HL-60 (cell line): ENCODE measurements around the gene ABCA8.
"Not testable (repeated sequence)": the region's sequence is repeated elsewhere in the genome, so short reads cannot be mapped to it uniquely, and the experiment has no call there.

Source experiments
- DNase-seq, 2 experiments: peaks; one replicate each; pipeline ENCODE4 v3.0.0-alpha.2; 2010 to 2020; ENCODE audit warnings: low read depth in 1 of 2, low spot score in 1 of 2
- H3K27ac ChIP-seq: fragments of 250-450 bp; sonication (Bioruptor Pico); replicated peaks from 2 replicates; pipeline ENCODE4 v1.5.1; 2020; ENCODE audit warnings: mild to moderate bottlenecking, moderate library complexity
- H3K27me3 ChIP-seq: fragments of 250-450 bp; sonication (Bioruptor Pico); 2 replicates; pipeline ENCODE4 v1.5.1; 2021; ENCODE audit warnings: mild to moderate bottlenecking, moderate library complexity; ENCODE audit not compliant: insufficient read depth, poor library complexity, severe bottlenecking
- H3K4me3 ChIP-seq: replicated peaks from 2 replicates; pipeline ENCODE4 v1.5.1; 2011; ENCODE audit warnings: mild to moderate bottlenecking, control low read depth, low read length; ENCODE audit not compliant: insufficient read depth
- CTCF ChIP-seq: IDR thresholded peaks from one replicate; pipeline ENCODE4 v1.5.1; 2011; ENCODE audit warnings: low read length, control low read depth, inconsistent platforms; ENCODE audit not compliant: insufficient read depth
- GABPA ChIP-seq: IDR thresholded peaks from 2 replicates; pipeline ENCODE4 v1.6.1; 2012; ENCODE audit warnings: low read depth
- POLR2AphosphoS5 ChIP-seq: IDR thresholded peaks from 2 replicates; pipeline ENCODE4 v1.6.1; 2012; ENCODE audit warnings: low read depth
- REST ChIP-seq: IDR thresholded peaks from 2 replicates; pipeline ENCODE4 v1.6.1; 2012; ENCODE audit warnings: low read depth; ENCODE audit not compliant: insufficient replicate concordance
- SPI1 ChIP-seq: IDR thresholded peaks from 2 replicates; pipeline ENCODE4 v1.6.1; 2012; ENCODE audit warnings: low read depth, mild to moderate bottlenecking, borderline replicate concordance

ABCA8 gene

GRCh38 chr17:68954146-68954896, 871 bp downstream of the ABCA8 start:
- Histone ChIP-seq H3K27me3 (no peaks in the 10 kb centered on the region), H3K4me3 (no peak overlapping the region), H3K27ac (no peak overlapping the region)
- TF ChIP-seq CTCF (no peak), GABPA (no peak), SPI1 (no peak), REST (no peak), POLR2AphosphoS5 (no peak)
- DNase-seq: no peak

DNA sequence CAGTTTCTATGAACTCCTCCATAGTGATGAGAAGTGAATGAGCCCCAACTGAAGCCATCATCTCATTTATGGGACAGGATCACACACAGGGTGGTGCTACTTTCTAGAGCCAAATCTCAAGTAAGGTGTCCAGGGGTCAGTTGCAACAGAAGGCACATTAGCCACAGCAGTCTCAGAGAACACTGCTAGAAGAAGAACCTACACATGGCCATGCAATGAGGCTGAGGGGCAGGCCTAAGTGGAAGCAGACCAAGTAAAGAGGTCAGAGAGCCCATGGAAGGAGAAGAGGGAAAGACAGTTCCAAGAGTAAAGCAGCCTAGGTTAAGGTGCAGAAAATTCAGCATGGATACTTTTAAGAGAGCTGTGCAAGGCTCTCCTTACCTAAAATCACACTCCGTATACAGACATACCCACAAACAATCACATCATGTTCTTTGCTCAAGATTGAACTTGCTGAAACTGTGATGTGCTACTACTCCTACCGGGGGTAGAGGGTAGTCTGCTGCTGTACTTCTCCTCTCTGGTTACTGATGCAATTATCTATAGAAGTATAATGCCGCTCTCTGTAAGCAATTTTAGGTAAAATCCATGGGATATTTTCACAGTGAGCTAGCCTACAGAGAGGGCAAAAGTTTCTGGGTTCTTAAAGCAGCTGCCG, 1.7 kb downstream of the ABCA8 start:
- Histone ChIP-seq H3K4me3 (no peak overlapping the region), H3K27ac (no peak overlapping the region), H3K27me3 (no peaks in the 10 kb centered on the region)
- DNase-seq: no peak
- TF ChIP-seq GABPA (no peak), REST (no peak), POLR2AphosphoS5 (no peak), CTCF (no peak), SPI1 (no peak)

GRCh38 chr17:68950725-68951124, 4.5 kb downstream of the ABCA8 start:
- H3K27me3 ChIP-seq: no peaks in the 10 kb centered on the region
- no peak for DNase-seq
- H3K27ac ChIP-seq: no peak overlapping the region
- TF ChIP-seq REST: no peak
- H3K4me3 ChIP-seq: no peak overlapping the region

DNA sequence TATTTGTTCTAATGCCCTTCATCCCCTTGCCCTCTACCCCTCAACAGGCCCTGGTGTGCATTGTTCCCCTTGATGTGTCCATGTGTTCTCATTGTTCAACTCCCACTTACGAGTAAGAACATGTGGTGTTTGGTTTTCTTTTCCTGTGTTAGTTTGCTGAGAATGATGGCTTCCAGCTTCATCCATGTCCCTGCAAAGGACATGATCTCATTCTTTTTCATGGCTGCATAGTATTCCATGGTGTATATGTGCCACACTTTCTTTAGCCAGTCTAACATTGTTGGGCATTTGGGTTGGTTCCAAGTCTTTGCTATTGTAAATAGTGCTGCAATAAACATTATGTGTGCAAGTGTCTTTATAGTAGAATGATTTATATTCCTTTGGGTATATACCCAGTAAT, 7.3 kb downstream of the ABCA8 start:
- not testable (repeated sequence) for H3K27ac ChIP-seq, H3K4me3 ChIP-seq, H3K27me3 ChIP-seq, DNase-seq
